B cell (primary cell): ENCODE measurements around the gene HHLA2.

Experiments used
- EZH2 ChIP-seq: IDR thresholded peaks from 2 replicates; pipeline ENCODE4 v1.6.1; 2012; ENCODE audit warnings: borderline replicate concordance, low read depth, mild to moderate bottlenecking, moderate library complexity, low read length; ENCODE audit not compliant: insufficient read depth, poor library complexity, severe bottlenecking
- TF ChIP-seq, protein P1 (sequence below): fragments of 200-600 bp; IDR thresholded peaks from one replicate; pipeline ENCODE4 v1.8.0; 2022; ENCODE audit warnings: antibody characterized with exemption, mild to moderate bottlenecking

GRCh38 chr3:108331792-108332191 is 35.4 kb downstream of the HHLA2 start:
- TF ChIP-seq, protein P1, sequence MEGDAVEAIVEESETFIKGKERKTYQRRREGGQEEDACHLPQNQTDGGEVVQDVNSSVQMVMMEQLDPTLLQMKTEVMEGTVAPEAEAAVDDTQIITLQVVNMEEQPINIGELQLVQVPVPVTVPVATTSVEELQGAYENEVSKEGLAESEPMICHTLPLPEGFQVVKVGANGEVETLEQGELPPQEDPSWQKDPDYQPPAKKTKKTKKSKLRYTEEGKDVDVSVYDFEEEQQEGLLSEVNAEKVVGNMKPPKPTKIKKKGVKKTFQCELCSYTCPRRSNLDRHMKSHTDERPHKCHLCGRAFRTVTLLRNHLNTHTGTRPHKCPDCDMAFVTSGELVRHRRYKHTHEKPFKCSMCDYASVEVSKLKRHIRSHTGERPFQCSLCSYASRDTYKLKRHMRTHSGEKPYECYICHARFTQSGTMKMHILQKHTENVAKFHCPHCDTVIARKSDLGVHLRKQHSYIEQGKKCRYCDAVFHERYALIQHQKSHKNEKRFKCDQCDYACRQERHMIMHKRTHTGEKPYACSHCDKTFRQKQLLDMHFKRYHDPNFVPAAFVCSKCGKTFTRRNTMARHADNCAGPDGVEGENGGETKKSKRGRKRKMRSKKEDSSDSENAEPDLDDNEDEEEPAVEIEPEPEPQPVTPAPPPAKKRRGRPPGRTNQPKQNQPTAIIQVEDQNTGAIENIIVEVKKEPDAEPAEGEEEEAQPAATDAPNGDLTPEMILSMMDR: no peak
- no peak for TF ChIP-seq EZH2
